ENCODE results near the gene FGF1.
"Not testable (repeated sequence)": the region's sequence is repeated elsewhere in the genome, so short reads cannot be mapped to it uniquely, and the experiment has no call there.

FGF1 gene

DNA sequence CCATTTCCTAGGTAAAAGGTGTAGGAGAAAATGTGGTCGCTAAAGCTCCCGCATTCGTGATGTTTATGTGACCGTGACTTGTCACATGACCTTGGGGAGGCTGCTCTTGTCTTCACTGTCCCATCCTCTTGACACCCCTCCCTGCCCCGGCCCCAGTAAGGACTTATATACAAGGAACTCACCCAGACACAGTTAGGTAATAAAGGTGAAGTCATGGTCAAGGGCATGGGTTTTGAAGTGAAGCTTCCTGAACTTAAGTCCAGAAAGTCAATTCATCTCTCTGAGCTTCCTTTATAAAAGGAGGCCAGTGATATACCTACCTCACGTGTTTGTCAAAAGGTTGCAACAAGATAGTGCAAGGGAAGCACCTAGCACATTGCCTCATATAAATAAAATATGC lies 17.6 kb downstream of the FGF1 start:
- no peak for DNase-seq (ENCODE audit: low spot score)

DNA sequence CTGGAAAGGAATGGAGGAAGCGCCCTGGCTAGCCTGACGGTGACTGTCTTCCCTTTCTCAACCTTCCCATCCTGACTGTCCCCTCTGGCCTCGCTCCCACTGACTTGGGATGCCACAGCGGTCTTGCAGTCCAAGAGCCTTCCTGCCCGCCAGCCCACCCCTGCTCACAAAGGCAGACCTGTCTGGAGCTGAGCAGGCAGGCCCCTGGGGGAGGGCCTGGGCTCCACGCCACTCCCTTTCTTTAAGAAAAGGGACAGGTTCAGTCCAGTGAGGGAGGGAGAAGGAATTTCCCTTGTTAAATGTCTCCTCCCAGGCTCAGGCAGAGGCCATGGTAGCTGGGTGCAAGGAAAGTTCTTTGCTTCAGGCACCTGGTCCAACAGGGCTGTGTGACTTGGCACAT lies 18.1 kb downstream of the FGF1 start:
- DNase-seq (ENCODE audit: low spot score), result no peak

DNA sequence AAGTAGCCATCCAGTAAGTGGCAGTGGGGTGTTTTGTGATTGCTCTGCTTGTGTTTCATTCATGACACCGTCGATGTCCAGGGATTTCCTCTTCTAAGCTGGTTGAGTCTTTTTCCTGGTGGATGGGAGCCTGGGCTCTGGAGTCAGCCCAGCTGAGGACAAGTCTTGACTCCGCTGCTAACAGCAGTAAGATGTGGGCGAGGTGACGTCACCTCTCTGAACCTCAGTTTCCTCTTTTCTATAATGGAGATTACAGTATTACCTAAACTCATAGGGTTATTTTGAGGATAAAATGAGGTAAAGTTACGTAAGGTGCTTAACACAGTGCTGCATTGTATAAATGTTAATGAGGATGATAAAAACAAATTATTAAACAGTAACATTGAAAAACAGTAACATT lies 21.3 kb downstream of the FGF1 start:
- DNase-seq (ENCODE audit: low spot score), result no peak

- no peak for DNase-seq (ENCODE audit: low spot score)
Measured at GRCh38 chr5:142664067-142664466, 21.8 kb downstream of the FGF1 start.

GRCh38 chr5:142663246-142663645 lies 22.6 kb downstream of the FGF1 start:
- DNase-seq (ENCODE audit: low spot score), result no peak

- DNase-seq (ENCODE audit: low spot score), result no peak
Measured at GRCh38 chr5:142661957-142662356, 23.9 kb downstream of the FGF1 start.

GRCh38 chr5:142661143-142661542 lies 24.7 kb downstream of the FGF1 start:
- DNase-seq (ENCODE audit: low spot score), result no peak

- no peak for DNase-seq (ENCODE audit: low spot score)
Measured at GRCh38 chr5:142660731-142661130, 25.2 kb downstream of the FGF1 start.

DNA sequence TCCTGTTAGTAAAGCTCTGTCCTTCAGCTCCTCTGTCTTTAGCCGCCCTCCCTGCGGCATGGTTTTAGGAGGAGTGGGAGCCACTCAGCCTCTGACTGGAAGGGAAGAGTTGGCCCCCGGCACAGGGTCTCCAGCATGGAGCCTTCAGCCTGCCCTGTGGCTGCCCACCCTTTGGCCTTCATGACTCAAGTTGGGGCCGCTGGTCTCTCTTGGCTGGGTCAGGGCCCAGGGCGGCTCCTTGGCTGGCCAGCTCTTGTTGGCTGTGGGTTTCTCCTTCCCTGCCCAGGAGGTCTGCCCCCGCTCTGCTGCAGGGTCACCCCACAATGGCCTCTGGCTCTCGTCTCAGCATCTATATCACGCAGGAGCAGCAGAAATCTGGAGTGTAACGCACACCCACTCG lies 25.7 kb downstream of the FGF1 start:
- DNase-seq (ENCODE audit: low spot score), result no peak

DNA sequence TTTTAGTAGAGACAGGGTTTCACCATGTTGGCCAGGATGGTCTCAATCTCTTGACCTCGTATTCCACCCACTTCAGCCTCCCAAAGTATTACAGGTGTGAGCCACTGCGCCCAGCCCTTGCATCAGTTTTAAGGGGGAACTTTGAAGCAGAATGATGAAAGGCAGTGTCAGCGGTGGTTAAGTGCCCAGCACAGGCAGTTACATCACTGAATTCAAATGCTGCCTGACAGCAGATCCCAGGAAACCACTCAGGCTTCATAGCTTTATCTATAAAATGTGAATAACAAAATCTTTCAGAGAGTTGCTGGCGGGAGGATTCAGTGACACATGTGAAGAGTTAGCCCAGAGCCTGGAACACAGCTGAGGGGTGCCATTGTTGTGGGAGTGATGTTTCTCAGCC lies 26.5 kb downstream of the FGF1 start:
- no peak for DNase-seq (ENCODE audit: low spot score)

GRCh38 chr5:142658278-142658677 lies 27.6 kb downstream of the FGF1 start:
- DNase-seq (ENCODE audit: low spot score), result no peak

GRCh38 chr5:142657446-142657845 lies 28.4 kb downstream of the FGF1 start:
- DNase-seq (ENCODE audit: low spot score), result no peak

- DNase-seq (ENCODE audit: low spot score), result peak; percentile 87
Measured at GRCh38 chr5:142655339-142656267, 30.3 kb downstream of the FGF1 start.

DNA sequence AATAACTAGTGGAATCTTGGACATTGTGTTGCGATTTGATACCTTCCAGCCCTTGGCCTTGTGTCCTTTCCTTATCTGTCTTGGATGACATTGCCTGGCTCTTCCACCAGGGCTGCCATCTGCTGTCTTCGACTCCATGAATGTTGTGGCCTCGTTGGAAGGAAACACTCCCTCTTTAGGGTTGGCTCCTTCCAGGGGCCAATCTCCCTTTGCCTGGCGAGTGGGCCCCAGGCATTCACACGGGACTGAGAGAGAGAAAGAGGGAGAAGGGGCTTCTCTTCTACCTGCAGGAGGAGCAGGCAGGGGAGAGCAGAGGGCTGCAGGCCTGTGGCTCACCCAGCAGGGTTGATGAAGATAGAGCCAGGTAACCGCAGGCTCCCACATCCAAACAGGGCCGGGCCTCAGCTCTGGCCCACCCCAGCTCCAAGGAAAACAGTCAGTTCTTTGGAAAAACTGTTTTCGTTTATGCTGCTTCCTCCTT lies 31.3 kb downstream of the FGF1 start:
- DNase-seq (ENCODE audit: low spot score), result no peak

DNA sequence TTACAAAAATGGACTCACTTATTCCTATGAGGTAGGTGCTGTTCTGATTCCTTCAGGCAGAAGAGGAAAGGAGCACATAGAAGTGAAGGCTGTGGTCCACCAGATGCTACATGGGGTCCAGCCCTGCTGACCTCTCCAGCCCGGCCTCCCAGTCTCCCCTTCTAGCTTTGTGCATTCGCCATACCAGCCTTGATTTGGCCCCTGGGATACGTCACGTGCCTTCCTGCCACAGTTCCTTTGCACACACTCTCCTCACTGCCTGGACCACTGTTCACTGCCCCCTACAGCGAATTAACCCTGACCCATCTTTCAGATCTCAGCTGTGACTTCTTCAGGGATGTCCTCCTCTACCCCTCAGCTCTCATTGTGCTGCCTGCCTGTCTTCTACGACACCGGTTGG lies 32.6 kb downstream of the FGF1 start:
- DNase-seq (ENCODE audit: low spot score), result no peak

DNA sequence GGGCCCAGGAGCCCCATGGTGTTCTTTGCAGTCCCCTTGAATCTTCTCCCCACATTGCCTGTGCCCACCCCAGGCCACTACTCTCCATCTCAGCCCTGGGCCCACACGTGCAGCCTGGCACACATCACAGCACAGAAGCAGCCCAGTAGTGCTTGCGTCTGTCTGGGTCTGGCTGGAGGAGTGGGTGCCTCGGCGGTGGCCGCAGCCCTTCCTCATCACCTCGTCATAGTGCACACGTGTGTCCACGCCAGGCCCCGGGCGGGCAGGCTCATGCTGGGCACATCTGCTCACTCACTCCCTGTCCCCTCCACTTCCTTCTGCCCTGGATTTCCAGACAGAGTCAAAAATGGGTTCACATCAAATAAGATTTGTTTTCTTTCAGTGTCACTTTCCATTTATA lies 33.3 kb downstream of the FGF1 start:
- no peak for DNase-seq (ENCODE audit: low spot score)

GRCh38 chr5:142650881-142651280 lies 35.0 kb downstream of the FGF1 start:
- no peak for DNase-seq (ENCODE audit: low spot score)

- DNase-seq (ENCODE audit: low spot score), result no peak
Measured at GRCh38 chr5:142650060-142650459, 35.8 kb downstream of the FGF1 start.

DNA sequence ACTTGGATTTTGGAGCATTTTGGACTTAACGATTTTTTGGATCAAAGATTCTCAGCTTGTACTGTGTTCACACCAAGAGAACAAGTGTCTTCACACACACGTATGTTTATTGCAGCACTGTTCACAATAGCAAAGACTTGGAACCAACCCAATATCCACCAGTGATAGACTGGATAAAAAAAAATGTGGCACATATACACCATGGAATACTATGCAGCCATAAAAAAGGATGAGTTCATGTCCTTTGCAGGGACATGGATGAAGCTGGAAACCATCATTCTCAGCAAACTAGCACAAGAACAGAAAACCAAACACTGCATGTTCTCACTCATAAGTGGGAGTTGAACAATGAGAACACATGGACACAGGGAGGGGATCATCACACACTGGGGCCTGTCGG lies 37.8 kb downstream of the FGF1 start:
- DNase-seq (ENCODE audit: low spot score), result not testable (repeated sequence)

- DNase-seq (ENCODE audit: low spot score), result no peak
Measured at GRCh38 chr5:142645456-142645855, 40.4 kb downstream of the FGF1 start.

DNA sequence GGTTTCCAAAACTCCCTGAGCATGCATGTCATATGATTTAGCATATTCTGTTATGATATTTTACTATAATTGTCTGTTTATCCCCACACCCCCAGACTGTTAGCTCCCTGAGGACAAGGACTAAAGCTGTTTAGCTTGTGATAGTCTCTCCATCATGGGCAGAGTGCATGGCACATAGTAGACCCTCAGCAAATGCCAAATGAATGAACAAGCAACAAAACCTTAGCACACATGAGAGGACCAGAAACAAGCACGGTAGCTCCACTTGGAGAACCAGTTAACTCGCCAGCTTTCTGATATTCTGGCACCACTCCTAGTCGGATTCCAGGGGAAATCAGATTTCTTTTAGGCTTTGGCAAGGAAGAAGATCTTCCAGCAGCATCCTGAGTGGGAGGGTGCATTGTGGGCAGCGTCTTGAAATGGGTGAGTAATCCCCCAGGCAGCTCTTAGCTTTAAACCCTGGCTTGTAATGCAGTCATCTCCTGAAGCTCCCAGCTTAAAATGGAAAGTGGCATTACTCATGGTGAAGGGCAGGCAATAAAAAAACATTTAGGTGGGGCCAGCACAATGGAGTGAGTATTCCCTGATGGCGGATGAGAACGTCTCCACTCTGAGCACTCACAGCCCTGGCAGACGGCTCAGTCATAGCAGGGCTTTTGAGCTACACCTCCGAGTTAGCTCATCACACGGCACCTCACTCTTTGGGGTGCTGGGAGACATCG lies 41.1 kb downstream of the FGF1 start:
- DNase-seq (ENCODE audit: low spot score), result no peak

DNA sequence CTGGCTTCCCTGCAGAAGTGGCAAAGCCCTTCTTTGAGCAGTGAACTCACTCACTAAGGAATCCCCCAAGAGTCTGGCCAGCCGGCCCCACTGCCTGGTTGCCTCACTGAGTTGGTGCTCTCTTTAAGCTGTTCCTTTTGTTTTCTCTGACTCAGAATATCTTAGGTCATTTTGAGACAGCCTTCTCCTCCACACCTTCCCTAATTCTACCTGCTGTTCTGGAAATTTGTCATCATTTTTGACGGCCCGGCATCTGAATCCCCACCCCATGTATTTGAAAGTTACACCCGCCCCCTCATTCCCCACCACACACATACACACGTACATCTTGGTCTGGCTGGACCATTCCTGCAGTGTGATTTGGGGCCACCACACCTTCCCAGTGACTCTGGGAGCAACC lies 41.8 kb downstream of the FGF1 start:
- DNase-seq (ENCODE audit: low spot score), result no peak

DNA sequence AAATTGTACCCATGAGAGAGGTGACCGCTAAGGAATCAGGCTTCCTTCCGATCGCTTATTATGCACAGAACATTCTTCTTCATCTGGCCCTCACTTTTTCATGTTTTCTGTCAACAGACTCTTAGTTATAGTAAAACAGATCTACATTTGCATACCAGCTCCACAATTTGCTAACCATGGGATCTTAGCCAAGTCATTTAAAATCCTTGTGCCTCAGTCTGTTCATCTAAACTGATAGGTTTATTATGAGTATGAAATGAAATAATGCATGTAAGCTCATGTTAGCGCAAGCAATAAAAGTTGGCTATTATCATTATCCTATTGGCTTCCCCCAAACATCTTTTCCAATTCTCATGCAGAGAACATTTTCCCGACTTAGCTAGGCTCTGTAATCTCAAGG lies 42.3 kb downstream of the FGF1 start:
- DNase-seq (ENCODE audit: low spot score), result no peak
